ENCODE results near the gene HPSE2.

HPSE2 gene

GRCh38 chr10:98461500-98461842, 774.2 kb downstream of the HPSE2 start:
- Histone ChIP-seq H3K4me1 (ENCODE audit: insufficient read depth, insufficient read length) (no peaks in the 10 kb centered on the region), H3K27me3 (ENCODE audit: insufficient read depth, insufficient read length) (no peaks in the 10 kb centered on the region), H3K9me3 (ENCODE audit: insufficient read depth, low read length) (no peaks in the 10 kb centered on the region), H3K9ac (ENCODE audit: insufficient read length, low read depth) (no peak overlapping the region), H3K4me3 (ENCODE audit: insufficient read length, low read depth) (no peak overlapping the region), H3K36me3 (ENCODE audit: insufficient read depth, insufficient read length, low read length) (no peaks in the 10 kb centered on the region)
- TF ChIP-seq SUZ12 (IDR thresholded peaks at IDR 0.05; ENCODE audit: extremely low read depth, insufficient read depth, insufficient read length) (no peak), YY1 (IDR thresholded peaks at IDR 0.05; ENCODE audit: insufficient read depth, insufficient read length) (no peak), ZNF274 (IDR thresholded peaks at IDR 0.05; ENCODE audit: low read depth, low read length) (no peak)
- no peak for DNase-seq (ENCODE audit: low read depth, low spot score)

- no peak for DNase-seq (ENCODE audit: low read depth, low spot score)
- H3K9me3 ChIP-seq (ENCODE audit: insufficient read depth, low read length), result no peaks in the 10 kb centered on the region
- H3K9ac ChIP-seq (ENCODE audit: insufficient read length, low read depth), result no peak overlapping the region
- no peaks in the 10 kb centered on the region for H3K36me3 ChIP-seq (ENCODE audit: insufficient read depth, insufficient read length, low read length)
- H3K27me3 ChIP-seq (ENCODE audit: insufficient read depth, insufficient read length), result no peaks in the 10 kb centered on the region
- H3K4me1 ChIP-seq (ENCODE audit: insufficient read depth, insufficient read length), result peaks cover 4% of the 10 kb centered on the region
- no peak for TF ChIP-seq YY1 (IDR thresholded peaks at IDR 0.05; ENCODE audit: insufficient read depth, insufficient read length)
- no peak for TF ChIP-seq SUZ12 (IDR thresholded peaks at IDR 0.05; ENCODE audit: extremely low read depth, insufficient read depth, insufficient read length)
- TF ChIP-seq ZNF274 (IDR thresholded peaks at IDR 0.05; ENCODE audit: low read depth, low read length), result no peak
- H3K4me3 ChIP-seq (ENCODE audit: insufficient read length, low read depth), result no peak overlapping the region
Measured at GRCh38 chr10:98460837-98461499, 774.7 kb downstream of the HPSE2 start.

GRCh38 chr10:98458809-98459784, 776.6 kb downstream of the HPSE2 start:
- no peaks in the 10 kb centered on the region for H3K36me3 ChIP-seq (ENCODE audit: insufficient read depth, insufficient read length, low read length)
- H3K27me3 ChIP-seq (ENCODE audit: insufficient read depth, insufficient read length), result no peaks in the 10 kb centered on the region
- no peak for DNase-seq (ENCODE audit: low read depth, low spot score)
- H3K4me3 ChIP-seq (ENCODE audit: insufficient read length, low read depth), result no peak overlapping the region
- no peak overlapping the region for H3K9ac ChIP-seq (ENCODE audit: insufficient read length, low read depth)
- H3K9me3 ChIP-seq (ENCODE audit: insufficient read depth, low read length), result no peaks in the 10 kb centered on the region
- peaks cover 4% of the 10 kb centered on the region for H3K4me1 ChIP-seq (ENCODE audit: insufficient read depth, insufficient read length)
- TF ChIP-seq YY1 (IDR thresholded peaks at IDR 0.05; ENCODE audit: insufficient read depth, insufficient read length) (no peak), ZNF274 (IDR thresholded peaks at IDR 0.05; ENCODE audit: low read depth, low read length) (no peak), SUZ12 (IDR thresholded peaks at IDR 0.05; ENCODE audit: extremely low read depth, insufficient read depth, insufficient read length) (no peak)

- H3K4me1 ChIP-seq (ENCODE audit: insufficient read depth, insufficient read length), result peaks cover 4% of the 10 kb centered on the region
- no peak for TF ChIP-seq YY1 (IDR thresholded peaks at IDR 0.05; ENCODE audit: insufficient read depth, insufficient read length)
- TF ChIP-seq SUZ12 (IDR thresholded peaks at IDR 0.05; ENCODE audit: extremely low read depth, insufficient read depth, insufficient read length), result no peak
- no peak for TF ChIP-seq ZNF274 (IDR thresholded peaks at IDR 0.05; ENCODE audit: low read depth, low read length)
Measured at GRCh38 chr10:98457721-98458120, 777.9 kb downstream of the HPSE2 start.

GRCh38 chr10:98456686-98457482, 778.8 kb downstream of the HPSE2 start:
- no peak overlapping the region for H3K9ac ChIP-seq (ENCODE audit: insufficient read length, low read depth)
- no peak for TF ChIP-seq YY1 (IDR thresholded peaks at IDR 0.05; ENCODE audit: insufficient read depth, insufficient read length)
- TF ChIP-seq ZNF274 (IDR thresholded peaks at IDR 0.05; ENCODE audit: low read depth, low read length), result no peak
- no peak for TF ChIP-seq SUZ12 (IDR thresholded peaks at IDR 0.05; ENCODE audit: extremely low read depth, insufficient read depth, insufficient read length)
- no peak for DNase-seq (ENCODE audit: low read depth, low spot score)

More at GRCh38 chr10:98457721-98458120, 777.9 kb downstream of the HPSE2 start:
- no peak for DNase-seq (ENCODE audit: low read depth, low spot score)
- Histone ChIP-seq H3K9ac (ENCODE audit: insufficient read length, low read depth) (no peak overlapping the region), H3K4me3 (ENCODE audit: insufficient read length, low read depth) (no peak overlapping the region), H3K27me3 (ENCODE audit: insufficient read depth, insufficient read length) (no peaks in the 10 kb centered on the region), H3K36me3 (ENCODE audit: insufficient read depth, insufficient read length, low read length) (no peaks in the 10 kb centered on the region), H3K9me3 (ENCODE audit: insufficient read depth, low read length) (no peaks in the 10 kb centered on the region)

GRCh38 chr10:98456043-98456570, 779.5 kb downstream of the HPSE2 start:
- H3K4me3 ChIP-seq (ENCODE audit: insufficient read length, low read depth), result no peak overlapping the region
- TF ChIP-seq YY1 (IDR thresholded peaks at IDR 0.05; ENCODE audit: insufficient read depth, insufficient read length) (no peak), ZNF274 (IDR thresholded peaks at IDR 0.05; ENCODE audit: low read depth, low read length) (no peak), SUZ12 (IDR thresholded peaks at IDR 0.05; ENCODE audit: extremely low read depth, insufficient read depth, insufficient read length) (no peak)
- no peaks in the 10 kb centered on the region for H3K9me3 ChIP-seq (ENCODE audit: insufficient read depth, low read length)
- H3K36me3 ChIP-seq (ENCODE audit: insufficient read depth, insufficient read length, low read length), result no peaks in the 10 kb centered on the region
- peaks cover 4% of the 10 kb centered on the region for H3K4me1 ChIP-seq (ENCODE audit: insufficient read depth, insufficient read length)
- no peak for DNase-seq (ENCODE audit: low read depth, low spot score)
- H3K27me3 ChIP-seq (ENCODE audit: insufficient read depth, insufficient read length), result no peaks in the 10 kb centered on the region
- H3K9ac ChIP-seq (ENCODE audit: insufficient read length, low read depth), result no peak overlapping the region

More at GRCh38 chr10:98456686-98457482, 778.8 kb downstream of the HPSE2 start:
- no peaks in the 10 kb centered on the region for H3K36me3 ChIP-seq (ENCODE audit: insufficient read depth, insufficient read length, low read length)
- peaks cover 4% of the 10 kb centered on the region for H3K4me1 ChIP-seq (ENCODE audit: insufficient read depth, insufficient read length)
- H3K9me3 ChIP-seq (ENCODE audit: insufficient read depth, low read length), result no peaks in the 10 kb centered on the region
- H3K27me3 ChIP-seq (ENCODE audit: insufficient read depth, insufficient read length), result no peaks in the 10 kb centered on the region
- H3K4me3 ChIP-seq (ENCODE audit: insufficient read length, low read depth), result no peak overlapping the region

All from NT2/D1 (cell line).